Stimulated activated CD8-positive, alpha-beta memory T cell treated with anti-CD3 and anti-CD28 coated beads, Interleukin-2, amount 100 ng/mL, for 1 hour (primary cell): ENCODE results near the gene EBF3.

Experiments used
- DNase-seq, 2 donors: peaks; one replicate each; pipeline ENCODE4 v3.0.0-alpha.2; 2020; ENCODE audit warnings: low read depth in 2 of 2

Gene EBF3

GRCh38 chr10:129892548-129893052 lies 71.5 kb downstream of the EBF3 start:
- DNase-seq = no peak

- no peak for DNase-seq
Observed at GRCh38 chr10:129891806-129892205, 72.3 kb downstream of the EBF3 start.

GRCh38 chr10:129890170-129890569 lies 73.9 kb downstream of the EBF3 start:
- no peak for DNase-seq

GRCh38 chr10:129888784-129889616 lies 75.1 kb downstream of the EBF3 start:
- no peak for DNase-seq

GRCh38 chr10:129887986-129888783 lies 75.9 kb downstream of the EBF3 start:
- DNase-seq = no peak

GRCh38 chr10:129887381-129887905 lies 76.6 kb downstream of the EBF3 start:
- DNase-seq = no peak

GRCh38 chr10:129886263-129886662 lies 77.8 kb downstream of the EBF3 start:
- no peak for DNase-seq

GRCh38 chr10:129885526-129885925 lies 78.5 kb downstream of the EBF3 start:
- DNase-seq = no peak

- no peak for DNase-seq
Observed at GRCh38 chr10:129884398-129885078, 79.5 kb downstream of the EBF3 start.

GRCh38 chr10:129883626-129884397 lies 80.3 kb downstream of the EBF3 start:
- DNase-seq = no peak

GRCh38 chr10:129883029-129883428 lies 81.0 kb downstream of the EBF3 start:
- DNase-seq = no peak

GRCh38 chr10:129882291-129883010 lies 81.6 kb downstream of the EBF3 start:
- DNase-seq = no peak

- DNase-seq = no peak
Observed at GRCh38 chr10:129881641-129882040, 82.4 kb downstream of the EBF3 start.

GRCh38 chr10:129880191-129880870 lies 83.7 kb downstream of the EBF3 start:
- DNase-seq = no peak

- no peak for DNase-seq
Observed at GRCh38 chr10:129879655-129880054, 84.4 kb downstream of the EBF3 start.

GRCh38 chr10:129878835-129879234 lies 85.2 kb downstream of the EBF3 start:
- no peak for DNase-seq

GRCh38 chr10:129877773-129878371 lies 86.2 kb downstream of the EBF3 start:
- no peak for DNase-seq

GRCh38 chr10:129876838-129877237 lies 87.2 kb downstream of the EBF3 start:
- no peak for DNase-seq

GRCh38 chr10:129875993-129876726 lies 87.9 kb downstream of the EBF3 start:
- no peak for DNase-seq
